Endothelial cell of umbilical vein (primary cell): Measurements from ENCODE around the gene COASY. TPM values are rescaled to one million over a fixed set of nuclear protein-coding genes. Genes with fewer than 3 reads are reported as not detected.

ENCODE experiments used
- BruUV-seq: library from RNA; stranded (reverse); fragments of 400-500 nt; replicated peaks from 2 replicates; lab custom pipeline; 2021; lab: Mats Ljungman, UMichigan
- CTCF ChIA-PET: fragments of 300-600, 350-600 bp; sonication (Branson Sonifier 250); formaldehyde crosslinking; loops from one replicate; lab custom pipeline; 2021; ENCODE audit warnings: antibody characterized with exemption, inconsistent platforms; lab: Charles Lee
- POLR2A ChIA-PET: fragments of 300-600, 350-600 bp; sonication (Branson Sonifier 250); formaldehyde crosslinking; loops from one replicate; lab custom pipeline; 2021; ENCODE audit warnings: antibody characterized with exemption, inconsistent platforms; lab: Charles Lee
- DNase-seq: peaks from one replicate; pipeline ENCODE4 v3.0.0-alpha.2; 2011; ENCODE audit warnings: low read depth, low spot score
- FAIRE-seq: peaks from 2 replicates; lab custom pipeline; 2011; peaks lifted over from hg19 to GRCh38; lab: Jason Lieb, UNC
- H2AFZ ChIP-seq: 2 replicates; pipeline ENCODE4 v1.6.0; 2012; ENCODE audit warnings: low read depth, low read length, control low read depth, inconsistent platforms
- H3K27ac ChIP-seq: 2 replicates; pipeline ENCODE4 v1.5.1; 2011; ENCODE audit warnings: low read depth, mild to moderate bottlenecking, control low read depth, low read length, moderate library complexity; ENCODE audit not compliant: insufficient read depth
- H3K27me3 ChIP-seq, 2 experiments: 2 replicates each; pipeline versions ENCODE4 v1.6.0 to v1.6.1; 2011; ENCODE audit warnings: low read length in 2 of 2, mixed read lengths in 1 of 2; ENCODE audit not compliant: control insufficient read depth in 2 of 2, insufficient read depth in 2 of 2
- H3K36me3 ChIP-seq, 2 experiments: 2 replicates in 1 of 2; 3 replicates in 1 of 2; pipeline ENCODE4 v1.5.1; 2011; ENCODE audit warnings: low read length in 2 of 2, mild to moderate bottlenecking in 1 of 2, moderate library complexity in 1 of 2; ENCODE audit not compliant: control insufficient read depth in 2 of 2, insufficient read depth in 2 of 2; ENCODE audit errors: extremely low read depth in 1 of 2
- H3K4me1 ChIP-seq: 3 replicates; pipeline ENCODE4 v1.5.1; 2011; ENCODE audit warnings: mild to moderate bottlenecking, low read length; ENCODE audit not compliant: control insufficient read depth, insufficient read depth; ENCODE audit errors: extremely low read depth
- H3K4me2 ChIP-seq: 2 replicates; pipeline ENCODE4 v1.6.1; 2011; ENCODE audit warnings: low read length, control low read depth, mixed read lengths; ENCODE audit not compliant: insufficient read depth
- H3K4me3 ChIP-seq, 3 experiments: fragments of 200-600 bp in 1 of 3; sonication (generic), shearing (Covaris generic) in 1 of 3; replicated peaks in 1 of 3; 2 replicates each; pipeline ENCODE4 v1.5.1; 2011 to 2016; ENCODE audit warnings: control low read depth in 3 of 3, low read length in 3 of 3, mild to moderate bottlenecking in 2 of 3, inconsistent platforms in 1 of 3, low read depth in 1 of 3, moderate library complexity in 1 of 3; ENCODE audit not compliant: insufficient read depth in 1 of 3
- H3K79me2 ChIP-seq: 2 replicates; pipeline ENCODE4 v1.6.0; 2012; ENCODE audit warnings: low read length, inconsistent platforms; ENCODE audit not compliant: control insufficient read depth, insufficient read depth
- H3K9ac ChIP-seq: replicated peaks from 2 replicates; pipeline ENCODE3; 2011; ENCODE audit warnings: low read length, control low read depth; ENCODE audit not compliant: insufficient read depth; ENCODE audit errors: extremely low read depth
- H3K9me1 ChIP-seq: replicated peaks from 3 replicates; pipeline ENCODE4 v1.6.0; 2011; ENCODE audit warnings: mild to moderate bottlenecking, low read length; ENCODE audit not compliant: control insufficient read depth, insufficient read depth; ENCODE audit errors: extremely low read depth
- H3K9me3 ChIP-seq: replicated peaks from 2 replicates; pipeline ENCODE4 v1.5.1; 2012; ENCODE audit warnings: low read length, inconsistent platforms; ENCODE audit not compliant: control insufficient read depth, insufficient read depth
- H4K20me1 ChIP-seq: replicated peaks from 2 replicates; pipeline ENCODE3; 2011; ENCODE audit warnings: mild to moderate bottlenecking, low read length; ENCODE audit not compliant: control insufficient read depth, insufficient read depth; ENCODE audit errors: extremely low read depth
- EZH2 ChIP-seq: IDR thresholded peaks from 2 replicates; pipeline ENCODE4 v1.6.1; 2012; ENCODE audit warnings: borderline replicate concordance, low read depth, mild to moderate bottlenecking, moderate library complexity, low read length, inconsistent platforms; ENCODE audit not compliant: severe bottlenecking
- FOS ChIP-seq: IDR thresholded peaks from 2 replicates; pipeline ENCODE4 v1.6.1; 2011; ENCODE audit warnings: mild to moderate bottlenecking, low read length, moderate library complexity, borderline replicate concordance; ENCODE audit not compliant: insufficient read depth
- GATA2 ChIP-seq: IDR thresholded peaks from 2 replicates; pipeline ENCODE4 v1.7.0; 2011; ENCODE audit warnings: low read depth, mild to moderate bottlenecking, moderate library complexity, mixed read lengths, low read length; ENCODE audit not compliant: insufficient read length, insufficient read depth
- JUN ChIP-seq: IDR thresholded peaks from 2 replicates; pipeline ENCODE4 v1.6.1; 2011; ENCODE audit warnings: borderline replicate concordance, low read depth; ENCODE audit not compliant: insufficient read length, insufficient read depth
- MYC ChIP-seq: IDR thresholded peaks from one replicate; pipeline ENCODE4 v1.6.1; 2011; ENCODE audit warnings: mild to moderate bottlenecking, low read depth, low read length
- POLR2A ChIP-seq: IDR thresholded peaks from 2 replicates; pipeline ENCODE4 v1.6.1; 2012; ENCODE audit warnings: low read depth, mild to moderate bottlenecking, control low read depth, low read length
- POLR2AphosphoS5 ChIP-seq: IDR thresholded peaks from 2 replicates; pipeline ENCODE4 v1.6.1; 2012; ENCODE audit warnings: low read depth, mild to moderate bottlenecking, control low read depth, low read length, moderate library complexity; ENCODE audit not compliant: insufficient read depth
- dilution Hi-C: fragments of 300-500 bp; cut with MboI; formaldehyde crosslinking; loops from one replicate; pipeline ENCODE4 v1.15.0; 2019; ENCODE audit warnings: low sequenced_read_pairs; ENCODE audit not compliant: extremely low pct_ligation_motif_present
- intact Hi-C: fragments of 100-400 bp; cut with micrococcal nuclease; formaldehyde crosslinking; loops from one replicate; pipeline ENCODE4 v1.10.0; 2022
- polyA plus RNA-seq, 4 experiments: library from polyadenylated mRNA; depleted of rRNA in 3 of 4; stranded (reverse) in 3 of 4; unstranded in 1 of 4; fragments of >200 nt; gene quantifications; 2 replicates each; pipeline versions ENCODE4 v1.2.1 to v1.2.3, GENCODE V29; 2011 to 2012; ENCODE audit warnings: missing spikeins in 1 of 4
- total RNA-seq: library from RNA; stranded (reverse); gene quantifications from 2 replicates; pipeline ENCODE4 v1.2.3, GENCODE V29; 2021
- TF ChIP-seq, protein P1 (sequence below): IDR thresholded peaks from 2 replicates; pipeline ENCODE4 v1.6.1; 2011; ENCODE audit not compliant: insufficient read depth, insufficient read length
- TF ChIP-seq, protein P2 (sequence below), 2 donors: IDR thresholded peaks; 1 replicate in 1 of 2; 2 replicates in 1 of 2; pipeline ENCODE4 v1.5.1; 2011; ENCODE audit warnings: low read length in 2 of 2, mild to moderate bottlenecking in 2 of 2, moderate library complexity in 2 of 2, control low read depth in 1 of 2, inconsistent platforms in 1 of 2, low read depth in 1 of 2; ENCODE audit not compliant: insufficient read depth in 1 of 2; ENCODE audit errors: extremely low read depth in 1 of 2

Gene COASY
- total and polyA plus RNA-seq, 2 donors (not counting 3 experiments of a cell fraction or from before 2014, with no cell fraction given), result 39.6 to 69.2 TPM

DNA sequence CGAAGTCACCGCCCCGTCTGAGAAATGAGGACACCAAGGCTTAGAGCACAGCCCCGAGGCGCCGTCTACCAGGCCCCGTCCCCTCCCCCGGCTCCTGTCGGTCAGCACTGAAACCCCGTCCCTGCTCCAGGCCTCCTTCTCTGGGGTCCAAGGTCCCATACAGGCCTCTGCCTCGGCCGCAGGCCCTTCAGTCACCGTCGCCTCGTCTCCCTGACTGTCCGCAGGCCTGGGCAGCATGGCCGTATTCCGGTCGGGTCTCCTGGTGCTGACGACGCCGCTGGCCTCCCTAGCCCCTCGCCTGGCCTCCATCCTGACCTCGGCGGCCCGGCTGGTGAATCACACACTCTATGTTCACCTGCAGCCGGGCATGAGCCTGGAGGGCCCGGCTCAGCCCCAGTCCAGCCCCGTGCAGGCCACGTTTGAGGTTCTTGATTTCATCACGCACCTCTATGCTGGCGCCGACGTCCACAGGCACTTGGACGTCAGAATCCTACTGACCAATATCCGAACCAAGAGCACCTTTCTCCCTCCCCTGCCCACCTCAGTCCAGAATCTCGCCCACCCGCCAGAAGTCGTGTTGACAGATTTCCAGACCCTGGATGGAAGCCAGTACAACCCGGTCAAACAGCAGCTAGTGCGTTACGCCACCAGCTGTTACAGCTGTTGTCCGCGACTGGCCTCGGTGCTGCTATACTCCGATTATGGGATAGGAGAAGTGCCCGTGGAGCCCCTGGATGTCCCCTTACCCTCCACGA lies 617 bp downstream of the COASY start:
- intact Hi-C loops (no loop called here), dilution Hi-C loops (no loop called here)
- no peaks in the 10 kb centered on the region for H3K9me3 ChIP-seq
- peak overlapping the region; percentile 72 for H3K27ac ChIP-seq
- H3K79me2 ChIP-seq, result peaks cover 25% of the 10 kb centered on the region
- TF ChIP-seq JUN (no peak), POLR2A (no peak), MYC (no peak), FOS (no peak), EZH2 (no peak), POLR2AphosphoS5 (no peak)
- TF ChIP-seq, protein P1, sequence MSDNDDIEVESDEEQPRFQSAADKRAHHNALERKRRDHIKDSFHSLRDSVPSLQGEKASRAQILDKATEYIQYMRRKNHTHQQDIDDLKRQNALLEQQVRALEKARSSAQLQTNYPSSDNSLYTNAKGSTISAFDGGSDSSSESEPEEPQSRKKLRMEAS, result no peak
- peak overlapping the region; percentile 90 for H3K9ac ChIP-seq
- H3K27me3 ChIP-seq, result no peaks in the 10 kb centered on the region
- no peaks in the 10 kb centered on the region for H3K9me1 ChIP-seq
- H2AFZ ChIP-seq, result peak overlapping the region; percentile 22
- ChIA-PET CTCF (interaction anchor here (2.1 kb wide), 1 partner anchor 15 kb away, joined by 9 read pairs; the partner anchor contains the start of gene PSMC3IP), POLR2A (no interaction called here)
- H3K36me3 ChIP-seq, result peaks cover 4 to 21% of the 10 kb centered on the region in 2 experiments
- DNase-seq (no peak), FAIRE-seq (peak; percentile 43)
- peaks cover 26% of the 10 kb centered on the region for H3K4me1 ChIP-seq
- no peaks in the 10 kb centered on the region for H4K20me1 ChIP-seq
- BruUV-seq, result TSS peak; percentile 54
- H3K4me3 ChIP-seq, result peak overlapping the region; percentile 79 to 88 (median 88)
- H3K4me2 ChIP-seq, result peak overlapping the region; percentile 75

DNA sequence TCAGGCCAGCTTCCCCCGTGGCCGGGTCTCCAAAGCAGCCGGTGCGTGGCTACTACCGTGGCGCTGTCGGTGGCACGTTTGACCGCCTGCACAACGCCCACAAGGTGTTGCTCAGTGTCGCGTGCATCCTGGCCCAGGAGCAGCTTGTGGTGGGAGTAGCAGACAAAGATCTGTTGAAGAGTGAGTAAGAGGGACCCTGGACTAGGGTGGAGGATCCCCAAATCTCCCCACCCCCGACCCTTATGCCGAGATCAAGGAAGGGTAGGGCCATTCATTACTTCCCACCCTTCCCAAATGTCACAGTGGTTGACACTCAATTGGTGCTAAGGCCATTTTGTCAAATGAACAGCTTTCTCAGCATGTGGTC lies 1.2 kb downstream of the COASY start:
- H3K36me3 ChIP-seq, result peaks cover 4 to 21% of the 10 kb centered on the region in 2 experiments
- no peaks in the 10 kb centered on the region for H4K20me1 ChIP-seq
- H3K9ac ChIP-seq, result no peak overlapping the region
- H2AFZ ChIP-seq, result no peak overlapping the region
- CTCF ChIA-PET, result interaction anchor here (2.1 kb wide), 1 partner anchor 15 kb away, joined by 9 read pairs; the partner anchor contains the start of gene PSMC3IP
- H3K27me3 ChIP-seq, result no peaks in the 10 kb centered on the region
- POLR2A ChIA-PET, result no interaction called here
- peak overlapping the region; percentile 75 for H3K4me2 ChIP-seq
- BruUV-seq, result no TSS peak
- H3K4me1 ChIP-seq, result peaks cover 27% of the 10 kb centered on the region
- H3K9me1 ChIP-seq, result no peaks in the 10 kb centered on the region
- H3K79me2 ChIP-seq, result peaks cover 28% of the 10 kb centered on the region
- TF ChIP-seq, protein P1, result no peak
- TF ChIP-seq MYC (no peak), FOS (no peak), JUN (no peak), POLR2AphosphoS5 (no peak), GATA2 (no peak), EZH2 (no peak), POLR2A (no peak)
- TF ChIP-seq, protein P2, sequence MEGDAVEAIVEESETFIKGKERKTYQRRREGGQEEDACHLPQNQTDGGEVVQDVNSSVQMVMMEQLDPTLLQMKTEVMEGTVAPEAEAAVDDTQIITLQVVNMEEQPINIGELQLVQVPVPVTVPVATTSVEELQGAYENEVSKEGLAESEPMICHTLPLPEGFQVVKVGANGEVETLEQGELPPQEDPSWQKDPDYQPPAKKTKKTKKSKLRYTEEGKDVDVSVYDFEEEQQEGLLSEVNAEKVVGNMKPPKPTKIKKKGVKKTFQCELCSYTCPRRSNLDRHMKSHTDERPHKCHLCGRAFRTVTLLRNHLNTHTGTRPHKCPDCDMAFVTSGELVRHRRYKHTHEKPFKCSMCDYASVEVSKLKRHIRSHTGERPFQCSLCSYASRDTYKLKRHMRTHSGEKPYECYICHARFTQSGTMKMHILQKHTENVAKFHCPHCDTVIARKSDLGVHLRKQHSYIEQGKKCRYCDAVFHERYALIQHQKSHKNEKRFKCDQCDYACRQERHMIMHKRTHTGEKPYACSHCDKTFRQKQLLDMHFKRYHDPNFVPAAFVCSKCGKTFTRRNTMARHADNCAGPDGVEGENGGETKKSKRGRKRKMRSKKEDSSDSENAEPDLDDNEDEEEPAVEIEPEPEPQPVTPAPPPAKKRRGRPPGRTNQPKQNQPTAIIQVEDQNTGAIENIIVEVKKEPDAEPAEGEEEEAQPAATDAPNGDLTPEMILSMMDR (IDR thresholded peaks at IDR 0.05; ENCODE audit: extremely low read depth in 1 of 2, insufficient read depth in 1 of 2, low read depth in 1 of 2, low read length in 2 of 2), result no peak
- no peak for FAIRE-seq
- H3K4me3 ChIP-seq, result peak overlapping the region in 1 of 3 experiments; percentile 79
- dilution Hi-C loops (no loop called here), intact Hi-C loops (no loop called here)
- H3K9me3 ChIP-seq, result no peaks in the 10 kb centered on the region
- DNase-seq, result no peak
- no peak overlapping the region for H3K27ac ChIP-seq
